Esophagus muscularis mucosa (tissue), 4 donors: Measurements from ENCODE around the gene PRRG4.

ENCODE experiments used
- EP300 ChIP-seq: sonication (generic); formaldehyde crosslinking; IDR thresholded peaks from one replicate; pipeline ENCODE4 v1.6.1; 2017; ENCODE audit warnings: antibody characterized with exemption
- POLR2A ChIP-seq: fragments of 450-650 bp; IDR thresholded peaks from one replicate; pipeline ENCODE4 v1.6.1; 2017; ENCODE audit warnings: antibody characterized with exemption, moderate library complexity, mild to moderate bottlenecking, low read depth
- POLR2AphosphoS5 ChIP-seq, 2 donors: sonication (generic); formaldehyde crosslinking; IDR thresholded peaks; one replicate each; pipeline ENCODE4 v1.6.1; 2017; ENCODE audit warnings: antibody characterized with exemption in 2 of 2
- TF ChIP-seq, protein P1 (sequence below), 3 experiments: fragments of 200-600 bp in 2 of 3; fragments of 450-650 bp in 1 of 3; sonication (generic) in 2 of 3; IDR thresholded peaks; one replicate each; pipeline ENCODE4 v1.5.1; 2017 to 2019; ENCODE audit warnings: antibody characterized with exemption in 3 of 3, mild to moderate bottlenecking in 2 of 3, moderate library complexity in 1 of 3

DNA sequence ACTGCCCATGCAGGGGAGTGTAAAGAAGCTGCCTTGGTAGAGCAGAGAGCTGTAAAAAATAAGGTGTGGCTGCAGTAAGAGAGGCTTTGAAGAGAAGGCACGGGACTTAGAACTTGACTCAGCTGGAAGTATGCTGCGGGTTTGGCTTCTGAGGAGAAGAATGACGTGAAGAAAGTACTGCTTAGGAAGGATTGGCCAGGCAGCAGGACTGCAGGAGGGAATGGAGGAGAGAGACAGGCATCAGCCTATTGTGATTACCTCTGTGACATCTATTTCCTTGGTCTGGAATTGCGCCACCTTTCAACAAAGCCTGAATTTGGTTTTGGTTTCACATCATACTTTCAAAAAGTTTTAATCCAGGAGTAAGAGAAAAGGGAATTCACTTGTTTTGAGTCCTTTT, 22.5 kb downstream of the PRRG4 start:
- TF ChIP-seq POLR2A (no peak), POLR2AphosphoS5 (IDR thresholded peaks at IDR 0.05) (no peak), EP300 (no peak)
- TF ChIP-seq, protein P1, sequence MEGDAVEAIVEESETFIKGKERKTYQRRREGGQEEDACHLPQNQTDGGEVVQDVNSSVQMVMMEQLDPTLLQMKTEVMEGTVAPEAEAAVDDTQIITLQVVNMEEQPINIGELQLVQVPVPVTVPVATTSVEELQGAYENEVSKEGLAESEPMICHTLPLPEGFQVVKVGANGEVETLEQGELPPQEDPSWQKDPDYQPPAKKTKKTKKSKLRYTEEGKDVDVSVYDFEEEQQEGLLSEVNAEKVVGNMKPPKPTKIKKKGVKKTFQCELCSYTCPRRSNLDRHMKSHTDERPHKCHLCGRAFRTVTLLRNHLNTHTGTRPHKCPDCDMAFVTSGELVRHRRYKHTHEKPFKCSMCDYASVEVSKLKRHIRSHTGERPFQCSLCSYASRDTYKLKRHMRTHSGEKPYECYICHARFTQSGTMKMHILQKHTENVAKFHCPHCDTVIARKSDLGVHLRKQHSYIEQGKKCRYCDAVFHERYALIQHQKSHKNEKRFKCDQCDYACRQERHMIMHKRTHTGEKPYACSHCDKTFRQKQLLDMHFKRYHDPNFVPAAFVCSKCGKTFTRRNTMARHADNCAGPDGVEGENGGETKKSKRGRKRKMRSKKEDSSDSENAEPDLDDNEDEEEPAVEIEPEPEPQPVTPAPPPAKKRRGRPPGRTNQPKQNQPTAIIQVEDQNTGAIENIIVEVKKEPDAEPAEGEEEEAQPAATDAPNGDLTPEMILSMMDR (IDR thresholded peaks at IDR 0.05): no peak
